ENCODE measurements around the gene FBXL13.
"Not testable (repeated sequence)": the region's sequence is repeated elsewhere in the genome, so short reads cannot be mapped to it uniquely, and the experiment has no call there.

FBXL13 gene

GRCh38 chr7:102973096-102973802 is 101.3 kb downstream of the FBXL13 start:
- Histone ChIP-seq H3K4me3 (ENCODE audit: low read depth, low read length) (no peak overlapping the region), H3K4me1 (ENCODE audit: control insufficient read depth, insufficient read depth, low read length) (no peaks in the 10 kb centered on the region), H3K9ac (ENCODE audit: low read depth, low read length) (no peak overlapping the region), H3K36me3 (ENCODE audit: control insufficient read depth, insufficient read depth, low read length) (no peaks in the 10 kb centered on the region), H3K27ac (ENCODE audit: low read depth, low read length) (no peak overlapping the region), H3K9me3 (ENCODE audit: control insufficient read depth, insufficient read depth, low read length) (no peaks in the 10 kb centered on the region), H3K27me3 (ENCODE audit: control insufficient read depth, insufficient read depth, low read length) (no peaks in the 10 kb centered on the region)

GRCh38 chr7:102967798-102968197 is 106.8 kb downstream of the FBXL13 start:
- Histone ChIP-seq H3K27ac (ENCODE audit: low read depth, low read length) (no peak overlapping the region), H3K27me3 (ENCODE audit: control insufficient read depth, insufficient read depth, low read length) (no peaks in the 10 kb centered on the region), H3K36me3 (ENCODE audit: control insufficient read depth, insufficient read depth, low read length) (no peaks in the 10 kb centered on the region), H3K4me3 (ENCODE audit: low read depth, low read length) (no peak overlapping the region), H3K9me3 (ENCODE audit: control insufficient read depth, insufficient read depth, low read length) (no peaks in the 10 kb centered on the region), H3K9ac (ENCODE audit: low read depth, low read length) (no peak overlapping the region), H3K4me1 (ENCODE audit: control insufficient read depth, insufficient read depth, low read length) (no peaks in the 10 kb centered on the region)

GRCh38 chr7:102966465-102966864 is 108.1 kb downstream of the FBXL13 start:
- H3K4me3 ChIP-seq (ENCODE audit: low read depth, low read length), result no peak overlapping the region

GRCh38 chr7:102961993-102962392 is 112.6 kb downstream of the FBXL13 start:
- H3K36me3 ChIP-seq (ENCODE audit: control insufficient read depth, insufficient read depth, low read length); H3K4me1 ChIP-seq (ENCODE audit: control insufficient read depth, insufficient read depth, low read length); H3K27ac ChIP-seq (ENCODE audit: low read depth, low read length); H3K27me3 ChIP-seq (ENCODE audit: control insufficient read depth, insufficient read depth, low read length); H3K9ac ChIP-seq (ENCODE audit: low read depth, low read length); H3K9me3 ChIP-seq (ENCODE audit: control insufficient read depth, insufficient read depth, low read length); H3K4me3 ChIP-seq (ENCODE audit: low read depth, low read length): not testable (repeated sequence)

More at GRCh38 chr7:102966465-102966864, 108.1 kb downstream of the FBXL13 start:
- no peaks in the 10 kb centered on the region for H3K27me3 ChIP-seq (ENCODE audit: control insufficient read depth, insufficient read depth, low read length)
- no peaks in the 10 kb centered on the region for H3K9me3 ChIP-seq (ENCODE audit: control insufficient read depth, insufficient read depth, low read length)
- H3K9ac ChIP-seq (ENCODE audit: low read depth, low read length), result no peak overlapping the region
- H3K36me3 ChIP-seq (ENCODE audit: control insufficient read depth, insufficient read depth, low read length), result no peaks in the 10 kb centered on the region
- no peaks in the 10 kb centered on the region for H3K4me1 ChIP-seq (ENCODE audit: control insufficient read depth, insufficient read depth, low read length)
- H3K27ac ChIP-seq (ENCODE audit: low read depth, low read length), result no peak overlapping the region

- not testable (repeated sequence) for H3K9me3 ChIP-seq (ENCODE audit: control insufficient read depth, insufficient read depth, low read length); H3K27ac ChIP-seq (ENCODE audit: low read depth, low read length); H3K4me3 ChIP-seq (ENCODE audit: low read depth, low read length); H3K36me3 ChIP-seq (ENCODE audit: control insufficient read depth, insufficient read depth, low read length); H3K27me3 ChIP-seq (ENCODE audit: control insufficient read depth, insufficient read depth, low read length); H3K9ac ChIP-seq (ENCODE audit: low read depth, low read length); H3K4me1 ChIP-seq (ENCODE audit: control insufficient read depth, insufficient read depth, low read length)
Measured at GRCh38 chr7:102958004-102958403, 116.6 kb downstream of the FBXL13 start.

GRCh38 chr7:102954359-102954758 is 120.2 kb downstream of the FBXL13 start:
- H3K9me3 ChIP-seq (ENCODE audit: control insufficient read depth, insufficient read depth, low read length); H3K27ac ChIP-seq (ENCODE audit: low read depth, low read length); H3K9ac ChIP-seq (ENCODE audit: low read depth, low read length); H3K4me3 ChIP-seq (ENCODE audit: low read depth, low read length); H3K36me3 ChIP-seq (ENCODE audit: control insufficient read depth, insufficient read depth, low read length); H3K4me1 ChIP-seq (ENCODE audit: control insufficient read depth, insufficient read depth, low read length); H3K27me3 ChIP-seq (ENCODE audit: control insufficient read depth, insufficient read depth, low read length): not testable (repeated sequence)

GRCh38 chr7:102953406-102953805 is 121.2 kb downstream of the FBXL13 start:
- Histone ChIP-seq H3K27ac (ENCODE audit: low read depth, low read length) (no peak overlapping the region), H3K4me3 (ENCODE audit: low read depth, low read length) (no peak overlapping the region), H3K36me3 (ENCODE audit: control insufficient read depth, insufficient read depth, low read length) (no peaks in the 10 kb centered on the region), H3K4me1 (ENCODE audit: control insufficient read depth, insufficient read depth, low read length) (no peaks in the 10 kb centered on the region), H3K27me3 (ENCODE audit: control insufficient read depth, insufficient read depth, low read length) (no peaks in the 10 kb centered on the region), H3K9me3 (ENCODE audit: control insufficient read depth, insufficient read depth, low read length) (no peaks in the 10 kb centered on the region), H3K9ac (ENCODE audit: low read depth, low read length) (no peak overlapping the region)

GRCh38 chr7:102951839-102952238 is 122.8 kb downstream of the FBXL13 start:
- no peak overlapping the region for H3K4me3 ChIP-seq (ENCODE audit: low read depth, low read length)
- no peaks in the 10 kb centered on the region for H3K9me3 ChIP-seq (ENCODE audit: control insufficient read depth, insufficient read depth, low read length)
- no peaks in the 10 kb centered on the region for H3K4me1 ChIP-seq (ENCODE audit: control insufficient read depth, insufficient read depth, low read length)
- H3K36me3 ChIP-seq (ENCODE audit: control insufficient read depth, insufficient read depth, low read length), result no peaks in the 10 kb centered on the region
- H3K9ac ChIP-seq (ENCODE audit: low read depth, low read length), result no peak overlapping the region
- H3K27me3 ChIP-seq (ENCODE audit: control insufficient read depth, insufficient read depth, low read length), result no peaks in the 10 kb centered on the region
- H3K27ac ChIP-seq (ENCODE audit: low read depth, low read length), result no peak overlapping the region

GRCh38 chr7:102944241-102944640 is 130.4 kb downstream of the FBXL13 start:
- Histone ChIP-seq H3K4me3 (ENCODE audit: low read depth, low read length) (peak overlapping the region; percentile 53; the same call in 1 of the 2 replicates), H3K27me3 (ENCODE audit: control insufficient read depth, insufficient read depth, low read length) (no peaks in the 10 kb centered on the region), H3K9me3 (ENCODE audit: control insufficient read depth, insufficient read depth, low read length) (no peaks in the 10 kb centered on the region), H3K9ac (ENCODE audit: low read depth, low read length) (no peak overlapping the region), H3K36me3 (ENCODE audit: control insufficient read depth, insufficient read depth, low read length) (no peaks in the 10 kb centered on the region), H3K27ac (ENCODE audit: low read depth, low read length) (peak overlapping the region; percentile 96), H3K4me1 (ENCODE audit: control insufficient read depth, insufficient read depth, low read length) (peaks cover 52% of the 10 kb centered on the region)

GRCh38 chr7:102943423-102944169 is 131.0 kb downstream of the FBXL13 start:
- H3K27me3 ChIP-seq (ENCODE audit: control insufficient read depth, insufficient read depth, low read length), result no peaks in the 10 kb centered on the region
- peak overlapping the region; percentile 96 for H3K27ac ChIP-seq (ENCODE audit: low read depth, low read length)
- H3K4me3 ChIP-seq (ENCODE audit: low read depth, low read length), result peak overlapping the region; percentile 53

GRCh38 chr7:102942868-102943267 is 131.7 kb downstream of the FBXL13 start:
- Histone ChIP-seq H3K27ac (ENCODE audit: low read depth, low read length) (peak overlapping the region; percentile 96), H3K9me3 (ENCODE audit: control insufficient read depth, insufficient read depth, low read length) (no peaks in the 10 kb centered on the region), H3K4me1 (ENCODE audit: control insufficient read depth, insufficient read depth, low read length) (peaks cover 64% of the 10 kb centered on the region)

More at GRCh38 chr7:102943423-102944169, 131.0 kb downstream of the FBXL13 start:
- H3K9ac ChIP-seq (ENCODE audit: low read depth, low read length), result peak overlapping the region; percentile 25; the same call in 1 of the 2 replicates
- H3K36me3 ChIP-seq (ENCODE audit: control insufficient read depth, insufficient read depth, low read length), result no peaks in the 10 kb centered on the region
- peaks cover 57% of the 10 kb centered on the region for H3K4me1 ChIP-seq (ENCODE audit: control insufficient read depth, insufficient read depth, low read length)
- no peaks in the 10 kb centered on the region for H3K9me3 ChIP-seq (ENCODE audit: control insufficient read depth, insufficient read depth, low read length)

More at GRCh38 chr7:102942868-102943267, 131.7 kb downstream of the FBXL13 start:
- H3K36me3 ChIP-seq (ENCODE audit: control insufficient read depth, insufficient read depth, low read length), result no peaks in the 10 kb centered on the region
- no peak overlapping the region for H3K9ac ChIP-seq (ENCODE audit: low read depth, low read length)
- H3K27me3 ChIP-seq (ENCODE audit: control insufficient read depth, insufficient read depth, low read length), result no peaks in the 10 kb centered on the region
- H3K4me3 ChIP-seq (ENCODE audit: low read depth, low read length), result peak overlapping the region; percentile 50; the same call in 1 of the 2 replicates
